Stomach smooth muscle (tissue), 2 donors: ENCODE data around the gene C19orf12.

ENCODE experiments used
- H3K27ac ChIP-seq: one replicate; pipeline ENCODE4 v1.7.0; 2013; ENCODE audit warnings: mild to moderate bottlenecking, low read length, inconsistent platforms
- H3K27me3 ChIP-seq, 2 donors: one replicate each; pipeline ENCODE4 v1.7.0; 2013; ENCODE audit warnings: low read length in 2 of 2; ENCODE audit not compliant: insufficient read depth in 2 of 2, control insufficient read depth in 1 of 2
- H3K36me3 ChIP-seq, 2 donors: one replicate each; pipeline ENCODE4 v1.7.0; 2013; ENCODE audit warnings: low read length in 2 of 2; ENCODE audit not compliant: control insufficient read depth in 2 of 2, insufficient read depth in 2 of 2
- H3K4me1 ChIP-seq: one replicate; pipeline ENCODE4 v1.7.0; 2013; ENCODE audit warnings: low read length; ENCODE audit not compliant: control insufficient read depth, insufficient read depth
- H3K4me3 ChIP-seq, 2 donors: one replicate each; pipeline ENCODE4 v1.7.0; 2013; ENCODE audit warnings: low read length in 2 of 2
- H3K9ac ChIP-seq, 2 donors: one replicate each; pipeline ENCODE4 v1.7.0; 2013; ENCODE audit warnings: low read length in 2 of 2, mild to moderate bottlenecking in 1 of 2
- H3K9me3 ChIP-seq, 2 donors: one replicate each; pipeline ENCODE4 v1.7.0; 2013; ENCODE audit warnings: low read length in 2 of 2; ENCODE audit not compliant: control insufficient read depth in 2 of 2
- donor health status: healthy.
- donor health status: Pancreatic carcinoma.

Gene C19orf12

GRCh38 chr19:29682236-29682895, 32.7 kb downstream of the C19orf12 start:
- Histone ChIP-seq H3K27ac (no peak overlapping the region), H3K4me1 (peaks cover 42% of the 10 kb centered on the region)

DNA sequence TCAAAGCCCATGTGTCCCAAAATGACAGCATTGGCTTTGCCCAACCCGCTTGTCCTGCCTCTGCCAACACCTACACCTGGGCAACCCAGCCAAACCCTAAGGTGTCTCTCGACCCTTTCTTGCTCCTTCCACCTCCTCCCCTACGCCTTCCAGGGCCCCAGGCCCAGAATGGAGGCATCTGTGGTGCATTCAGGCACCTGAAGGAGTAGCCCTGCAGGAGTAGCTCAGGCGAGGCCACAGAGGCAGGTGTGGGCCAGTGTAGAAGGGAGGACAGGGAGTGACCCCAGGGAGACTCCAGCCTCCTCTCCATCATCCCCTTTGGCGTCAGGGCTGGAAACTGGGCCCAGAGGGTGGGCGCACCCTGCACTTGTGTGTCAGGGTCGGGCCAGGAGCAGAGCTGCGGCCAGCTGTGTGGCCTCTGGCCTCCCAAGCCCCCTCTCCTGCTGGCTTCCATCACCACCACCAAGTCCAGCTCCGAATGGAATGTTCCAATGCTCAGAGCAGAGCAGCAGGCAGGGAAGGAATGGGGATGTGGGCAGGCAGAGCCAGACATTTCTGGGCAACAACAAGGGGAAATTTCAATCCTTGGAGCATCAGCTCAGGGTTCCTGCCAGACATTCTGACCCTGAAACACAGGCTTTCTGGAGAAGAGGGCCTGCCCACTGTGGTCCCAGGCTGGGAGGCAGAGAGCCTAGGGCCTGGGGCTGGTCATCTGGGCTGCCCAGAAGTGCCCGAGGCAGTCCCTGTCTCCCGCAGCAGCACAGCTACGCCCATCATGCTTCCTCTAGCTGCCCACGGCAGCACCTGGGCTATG, 33.4 kb downstream of the C19orf12 start:
- Histone ChIP-seq H3K4me3 (no peak overlapping the region), H3K27me3 (no peaks in the 10 kb centered on the region), H3K36me3 (peaks cover 0 to 3% of the 10 kb centered on the region in 2 donors), H3K9me3 (no peaks in the 10 kb centered on the region), H3K27ac (no peak overlapping the region), H3K9ac (no peak overlapping the region), H3K4me1 (peaks cover 48% of the 10 kb centered on the region)

More at GRCh38 chr19:29682236-29682895, 32.7 kb downstream of the C19orf12 start:
- H3K36me3 ChIP-seq, result no peaks in the 10 kb centered on the region
- no peak overlapping the region for H3K4me3 ChIP-seq
- no peaks in the 10 kb centered on the region for H3K9me3 ChIP-seq
- H3K27me3 ChIP-seq, result no peaks in the 10 kb centered on the region
- no peak overlapping the region for H3K9ac ChIP-seq

- Histone ChIP-seq H3K36me3 (peaks cover 0 to 4% of the 10 kb centered on the region in 2 donors), H3K9me3 (no peaks in the 10 kb centered on the region), H3K27me3 (no peaks in the 10 kb centered on the region), H3K4me1 (peaks cover 50% of the 10 kb centered on the region), H3K9ac (no peak overlapping the region), H3K4me3 (no peak overlapping the region), H3K27ac (no peak overlapping the region)
These were observed 34.1 kb downstream of the C19orf12 start for GRCh38 chr19:29680937-29681336.

GRCh38 chr19:29680447-29680846, 34.6 kb downstream of the C19orf12 start:
- H3K36me3 ChIP-seq, result peaks cover 0 to 9% of the 10 kb centered on the region in 2 donors
- H3K9ac ChIP-seq, result no peak overlapping the region
- H3K4me1 ChIP-seq, result peaks cover 49% of the 10 kb centered on the region
- H3K27ac ChIP-seq, result no peak overlapping the region
- no peaks in the 10 kb centered on the region for H3K27me3 ChIP-seq
- no peaks in the 10 kb centered on the region for H3K9me3 ChIP-seq
- no peak overlapping the region for H3K4me3 ChIP-seq

DNA sequence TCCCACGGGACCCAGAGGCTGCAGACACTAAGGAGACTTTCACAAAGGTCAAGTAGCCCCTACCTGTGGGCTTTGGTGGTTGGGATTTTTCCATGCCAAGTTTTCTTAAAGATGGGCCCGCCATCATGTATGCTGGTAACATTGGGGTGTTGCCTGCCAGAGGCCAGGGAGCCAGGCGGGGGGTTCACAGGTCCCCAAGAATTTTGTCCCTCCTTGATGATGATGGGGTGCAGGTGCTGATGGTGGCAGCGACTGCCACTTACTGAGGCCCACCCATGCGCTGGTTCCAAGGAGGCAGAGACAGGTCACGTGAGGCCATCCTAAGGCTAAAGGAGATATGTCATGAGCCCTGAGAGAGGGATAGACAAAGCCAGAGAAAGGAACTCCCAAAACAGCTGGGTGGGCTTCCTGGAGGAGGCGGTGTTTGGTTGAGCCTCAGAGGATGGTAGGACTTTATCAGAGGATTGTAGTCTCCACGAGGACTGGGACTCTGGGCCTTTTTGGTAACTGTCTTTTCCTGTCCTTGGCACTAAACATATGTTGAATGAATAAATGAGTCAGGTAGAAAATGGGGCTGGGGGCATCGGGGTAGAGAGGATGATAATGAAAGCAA, 35.4 kb downstream of the C19orf12 start:
- Histone ChIP-seq H3K4me3 (no peak overlapping the region), H3K27ac (no peak overlapping the region), H3K4me1 (peaks cover 42% of the 10 kb centered on the region), H3K36me3 (peaks cover 0 to 14% of the 10 kb centered on the region in 2 donors), H3K9ac (peak overlapping the region in 1 of 2 donors; percentile 5), H3K9me3 (no peaks in the 10 kb centered on the region), H3K27me3 (no peaks in the 10 kb centered on the region)

GRCh38 chr19:29678484-29679106, 36.5 kb downstream of the C19orf12 start:
- Histone ChIP-seq H3K4me1 (peaks cover 42% of the 10 kb centered on the region), H3K27ac (no peak overlapping the region), H3K27me3 (no peaks in the 10 kb centered on the region), H3K36me3 (peaks cover 0 to 17% of the 10 kb centered on the region in 2 donors), H3K4me3 (no peak overlapping the region), H3K9me3 (no peaks in the 10 kb centered on the region), H3K9ac (no peak overlapping the region)

GRCh38 chr19:29677001-29677817, 37.9 kb downstream of the C19orf12 start:
- peaks cover 50% of the 10 kb centered on the region for H3K4me1 ChIP-seq
- H3K4me3 ChIP-seq, result no peak overlapping the region
- no peak overlapping the region for H3K9ac ChIP-seq
- peaks cover 0 to 17% of the 10 kb centered on the region in 2 donors for H3K36me3 ChIP-seq
- H3K27me3 ChIP-seq, result no peaks in the 10 kb centered on the region
- H3K27ac ChIP-seq, result no peak overlapping the region
- H3K9me3 ChIP-seq, result no peaks in the 10 kb centered on the region

GRCh38 chr19:29676586-29676985, 38.5 kb downstream of the C19orf12 start:
- no peak overlapping the region for H3K27ac ChIP-seq

DNA sequence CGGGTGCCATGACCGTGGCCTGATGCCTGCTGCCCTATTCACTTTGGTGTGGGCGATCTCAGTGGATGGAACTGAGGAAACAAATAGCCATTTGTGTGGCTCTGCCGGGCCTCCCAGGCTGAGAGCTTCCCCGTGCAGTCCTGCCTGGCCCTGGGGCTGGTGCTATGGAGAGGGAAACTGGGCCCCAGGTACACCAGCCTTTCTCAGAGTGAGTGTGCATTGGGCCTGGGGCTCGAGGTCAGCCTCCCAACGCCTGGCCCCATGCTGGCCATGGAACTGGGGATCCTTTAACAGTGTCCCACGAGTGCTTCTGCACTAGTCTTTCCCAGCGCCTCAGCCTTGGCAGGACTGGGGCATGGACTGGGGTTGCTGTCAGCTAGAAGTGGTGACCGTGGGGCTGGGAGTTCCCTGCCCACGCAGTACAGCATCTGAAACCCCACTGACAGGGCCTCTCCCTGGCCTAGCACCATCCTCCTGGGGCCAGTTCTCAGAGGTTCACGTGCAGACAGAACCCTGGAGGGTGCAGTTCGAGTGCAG, 39.3 kb downstream of the C19orf12 start:
- Histone ChIP-seq H3K4me1 (peaks cover 46% of the 10 kb centered on the region), H3K36me3 (peaks cover 0 to 17% of the 10 kb centered on the region in 2 donors), H3K27ac (no peak overlapping the region), H3K9ac (no peak overlapping the region), H3K4me3 (no peak overlapping the region), H3K27me3 (no peaks in the 10 kb centered on the region), H3K9me3 (no peaks in the 10 kb centered on the region)

More at GRCh38 chr19:29676586-29676985, 38.5 kb downstream of the C19orf12 start:
- H3K4me1 ChIP-seq, result peaks cover 50% of the 10 kb centered on the region
- no peak overlapping the region for H3K9ac ChIP-seq
- no peaks in the 10 kb centered on the region for H3K27me3 ChIP-seq
- H3K36me3 ChIP-seq, result peaks cover 0 to 17% of the 10 kb centered on the region in 2 donors
- H3K4me3 ChIP-seq, result no peak overlapping the region
- H3K9me3 ChIP-seq, result no peaks in the 10 kb centered on the region
